Stomach smooth muscle (tissue), 2 donors: Measurements from ENCODE around the gene SYCP2.

Experiments used
- H3K27ac ChIP-seq: one replicate; pipeline ENCODE4 v1.7.0; 2013; ENCODE audit warnings: mild to moderate bottlenecking, low read length, inconsistent platforms
- H3K27me3 ChIP-seq, 2 donors: one replicate each; pipeline ENCODE4 v1.7.0; 2013; ENCODE audit warnings: low read length in 2 of 2; ENCODE audit not compliant: insufficient read depth in 2 of 2, control insufficient read depth in 1 of 2
- H3K36me3 ChIP-seq, 2 donors: one replicate each; pipeline ENCODE4 v1.7.0; 2013; ENCODE audit warnings: low read length in 2 of 2; ENCODE audit not compliant: control insufficient read depth in 2 of 2, insufficient read depth in 2 of 2
- H3K4me1 ChIP-seq: one replicate; pipeline ENCODE4 v1.7.0; 2013; ENCODE audit warnings: low read length; ENCODE audit not compliant: control insufficient read depth, insufficient read depth
- H3K4me3 ChIP-seq, 2 donors: one replicate each; pipeline ENCODE4 v1.7.0; 2013; ENCODE audit warnings: low read length in 2 of 2
- H3K9ac ChIP-seq, 2 donors: one replicate each; pipeline ENCODE4 v1.7.0; 2013; ENCODE audit warnings: low read length in 2 of 2, mild to moderate bottlenecking in 1 of 2
- H3K9me3 ChIP-seq, 2 donors: one replicate each; pipeline ENCODE4 v1.7.0; 2013; ENCODE audit warnings: low read length in 2 of 2; ENCODE audit not compliant: control insufficient read depth in 2 of 2
- donor health status: healthy.
- donor health status: Pancreatic carcinoma.

The SYCP2 gene

GRCh38 chr20:59829786-59830664 is 103.4 kb downstream of the SYCP2 start:
- Histone ChIP-seq H3K4me1 (no peaks in the 10 kb centered on the region), H3K27me3 (peaks cover 0 to 5% of the 10 kb centered on the region in 2 donors), H3K9me3 (no peaks in the 10 kb centered on the region), H3K9ac (no peak overlapping the region), H3K36me3 (no peaks in the 10 kb centered on the region), H3K4me3 (no peak overlapping the region), H3K27ac (no peak overlapping the region)

GRCh38 chr20:59829054-59829785 is 104.2 kb downstream of the SYCP2 start:
- Histone ChIP-seq H3K4me3 (no peak overlapping the region), H3K4me1 (no peaks in the 10 kb centered on the region), H3K36me3 (no peaks in the 10 kb centered on the region), H3K9me3 (no peaks in the 10 kb centered on the region), H3K27ac (no peak overlapping the region), H3K27me3 (peaks cover 0 to 5% of the 10 kb centered on the region in 2 donors), H3K9ac (no peak overlapping the region)

- no peaks in the 10 kb centered on the region for H3K36me3 ChIP-seq
- no peak overlapping the region for H3K9ac ChIP-seq
- H3K4me1 ChIP-seq: no peaks in the 10 kb centered on the region
- peaks cover 0 to 5% of the 10 kb centered on the region in 2 donors for H3K27me3 ChIP-seq
- H3K27ac ChIP-seq: no peak overlapping the region
- H3K9me3 ChIP-seq: no peaks in the 10 kb centered on the region
- H3K4me3 ChIP-seq: no peak overlapping the region
Measured at GRCh38 chr20:59828125-59829053, 105.0 kb downstream of the SYCP2 start.

GRCh38 chr20:59827138-59828056 is 106.0 kb downstream of the SYCP2 start:
- H3K4me1 ChIP-seq: no peaks in the 10 kb centered on the region
- no peaks in the 10 kb centered on the region for H3K36me3 ChIP-seq
- no peak overlapping the region for H3K9ac ChIP-seq
- H3K9me3 ChIP-seq: no peaks in the 10 kb centered on the region
- no peak overlapping the region for H3K4me3 ChIP-seq
- no peak overlapping the region for H3K27ac ChIP-seq
- H3K27me3 ChIP-seq: peaks cover 0 to 7% of the 10 kb centered on the region in 2 donors

- H3K4me3 ChIP-seq: no peak overlapping the region
- no peak overlapping the region for H3K27ac ChIP-seq
- H3K9ac ChIP-seq: no peak overlapping the region
Measured at GRCh38 chr20:59825944-59826759, 107.3 kb downstream of the SYCP2 start.

GRCh38 chr20:59825563-59825920 is 107.9 kb downstream of the SYCP2 start:
- Histone ChIP-seq H3K9me3 (no peaks in the 10 kb centered on the region), H3K27me3 (peaks cover 0 to 6% of the 10 kb centered on the region in 2 donors), H3K9ac (no peak overlapping the region), H3K4me3 (no peak overlapping the region), H3K27ac (no peak overlapping the region), H3K4me1 (no peaks in the 10 kb centered on the region), H3K36me3 (no peaks in the 10 kb centered on the region)

More at GRCh38 chr20:59825944-59826759, 107.3 kb downstream of the SYCP2 start:
- no peaks in the 10 kb centered on the region for H3K4me1 ChIP-seq
- peaks cover 0 to 9% of the 10 kb centered on the region in 2 donors for H3K27me3 ChIP-seq
- H3K36me3 ChIP-seq: no peaks in the 10 kb centered on the region
- no peaks in the 10 kb centered on the region for H3K9me3 ChIP-seq

GRCh38 chr20:59824711-59825562 is 108.5 kb downstream of the SYCP2 start:
- Histone ChIP-seq H3K4me3 (no peak overlapping the region), H3K4me1 (no peaks in the 10 kb centered on the region), H3K27ac (no peak overlapping the region), H3K9ac (no peak overlapping the region), H3K36me3 (no peaks in the 10 kb centered on the region), H3K27me3 (peaks cover 0 to 6% of the 10 kb centered on the region in 2 donors), H3K9me3 (no peaks in the 10 kb centered on the region)

- Histone ChIP-seq H3K4me3 (no peak overlapping the region), H3K9ac (no peak overlapping the region), H3K27ac (no peak overlapping the region), H3K4me1 (no peaks in the 10 kb centered on the region), H3K27me3 (peaks cover 0 to 6% of the 10 kb centered on the region in 2 donors), H3K36me3 (no peaks in the 10 kb centered on the region), H3K9me3 (no peaks in the 10 kb centered on the region)
Measured at GRCh38 chr20:59823491-59824259, 109.8 kb downstream of the SYCP2 start.
